Measurements from ENCODE around the gene RABIF.
"Not testable (repeated sequence)": the region's sequence is repeated elsewhere in the genome, so short reads cannot be mapped to it uniquely, and the experiment has no call there.

Gene RABIF

GRCh38 chr1:202888531-202889360, at the start of gene RABIF:
TSS of gene RABIF (minus strand) at chr1:202889149. CDS start at chr1:202889098, 51 bp downstream.
- in situ Hi-C loops (cut with HindIII; ENCODE audit: low pct_ligation_motif_present, low sequenced_read_pairs), result no loop called here

GRCh38 chr1:202938287-202938925, 49.5 kb upstream of the RABIF start:
- H3K36me3 ChIP-seq (replicated peaks), result peaks cover 28% of the 10 kb centered on the region

More at GRCh38 chr1:202888531-202889360, at the start of gene RABIF:
- peak; percentile 94 for DNase-seq
- Histone ChIP-seq H3K27me3 (replicated peaks) (no peaks in the 10 kb centered on the region), H3K27ac (peak within 1 kb of the TSS; percentile 66), H3K4me3 (ENCODE audit: low read depth, low read length) (peak within 1 kb of the TSS; percentile 83), H3K36me3 (replicated peaks) (peaks cover 14% of the 10 kb centered on the region)
- TF ChIP-seq, protein P1, sequence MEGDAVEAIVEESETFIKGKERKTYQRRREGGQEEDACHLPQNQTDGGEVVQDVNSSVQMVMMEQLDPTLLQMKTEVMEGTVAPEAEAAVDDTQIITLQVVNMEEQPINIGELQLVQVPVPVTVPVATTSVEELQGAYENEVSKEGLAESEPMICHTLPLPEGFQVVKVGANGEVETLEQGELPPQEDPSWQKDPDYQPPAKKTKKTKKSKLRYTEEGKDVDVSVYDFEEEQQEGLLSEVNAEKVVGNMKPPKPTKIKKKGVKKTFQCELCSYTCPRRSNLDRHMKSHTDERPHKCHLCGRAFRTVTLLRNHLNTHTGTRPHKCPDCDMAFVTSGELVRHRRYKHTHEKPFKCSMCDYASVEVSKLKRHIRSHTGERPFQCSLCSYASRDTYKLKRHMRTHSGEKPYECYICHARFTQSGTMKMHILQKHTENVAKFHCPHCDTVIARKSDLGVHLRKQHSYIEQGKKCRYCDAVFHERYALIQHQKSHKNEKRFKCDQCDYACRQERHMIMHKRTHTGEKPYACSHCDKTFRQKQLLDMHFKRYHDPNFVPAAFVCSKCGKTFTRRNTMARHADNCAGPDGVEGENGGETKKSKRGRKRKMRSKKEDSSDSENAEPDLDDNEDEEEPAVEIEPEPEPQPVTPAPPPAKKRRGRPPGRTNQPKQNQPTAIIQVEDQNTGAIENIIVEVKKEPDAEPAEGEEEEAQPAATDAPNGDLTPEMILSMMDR (IDR thresholded peaks at IDR 0.05; ENCODE audit: low read depth, low read length, missing control alignments), result peak; percentile 41

GRCh38 chr1:202936409-202936808, 47.5 kb upstream of the RABIF start:
- H3K4me3 ChIP-seq (ENCODE audit: low read depth, low read length); H3K27ac ChIP-seq; in situ Hi-C loops (cut with HindIII; ENCODE audit: low pct_ligation_motif_present, low sequenced_read_pairs); DNase-seq; H3K27me3 ChIP-seq (replicated peaks): not testable (repeated sequence)
- H3K36me3 ChIP-seq (replicated peaks), result peaks cover 13% of the 10 kb centered on the region

More at GRCh38 chr1:202938287-202938925, 49.5 kb upstream of the RABIF start:
- Histone ChIP-seq H3K27ac (no peak overlapping the region), H3K27me3 (replicated peaks) (no peaks in the 10 kb centered on the region), H3K4me3 (ENCODE audit: low read depth, low read length) (no peak overlapping the region)
- TF ChIP-seq, protein P1 (IDR thresholded peaks at IDR 0.05; ENCODE audit: low read depth, low read length, missing control alignments), result no peak
- no peak for DNase-seq
- in situ Hi-C loops (cut with HindIII; ENCODE audit: low pct_ligation_motif_present, low sequenced_read_pairs), result no loop called here

DNA sequence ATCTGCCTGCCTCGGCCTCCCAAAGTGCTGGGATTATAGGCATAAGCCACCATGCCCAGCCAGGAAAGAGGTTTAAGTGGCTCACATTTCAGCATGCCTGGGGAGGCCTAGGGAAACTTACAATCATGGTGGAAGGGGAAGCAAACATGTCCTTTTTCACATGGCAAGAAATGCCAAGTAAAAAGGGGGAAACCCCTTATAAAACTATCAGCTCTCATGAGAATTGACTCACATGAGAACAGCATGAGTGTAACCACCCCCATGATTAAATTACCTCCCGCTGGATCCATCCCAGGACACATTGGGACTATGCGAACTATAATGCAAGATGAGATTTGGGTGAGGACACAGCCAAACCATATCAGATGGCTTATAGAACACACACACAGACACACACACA, 46.9 kb upstream of the RABIF start:
- H3K4me3 ChIP-seq (ENCODE audit: low read depth, low read length), result no peak overlapping the region
- in situ Hi-C loops (cut with HindIII; ENCODE audit: low pct_ligation_motif_present, low sequenced_read_pairs), result no loop called here
- H3K36me3 ChIP-seq (replicated peaks), result peaks cover 8% of the 10 kb centered on the region
- no peak overlapping the region for H3K27ac ChIP-seq
- no peak for DNase-seq
- H3K27me3 ChIP-seq (replicated peaks), result no peaks in the 10 kb centered on the region
- TF ChIP-seq, protein P1 (IDR thresholded peaks at IDR 0.05; ENCODE audit: low read depth, low read length, missing control alignments), result no peak

DNA sequence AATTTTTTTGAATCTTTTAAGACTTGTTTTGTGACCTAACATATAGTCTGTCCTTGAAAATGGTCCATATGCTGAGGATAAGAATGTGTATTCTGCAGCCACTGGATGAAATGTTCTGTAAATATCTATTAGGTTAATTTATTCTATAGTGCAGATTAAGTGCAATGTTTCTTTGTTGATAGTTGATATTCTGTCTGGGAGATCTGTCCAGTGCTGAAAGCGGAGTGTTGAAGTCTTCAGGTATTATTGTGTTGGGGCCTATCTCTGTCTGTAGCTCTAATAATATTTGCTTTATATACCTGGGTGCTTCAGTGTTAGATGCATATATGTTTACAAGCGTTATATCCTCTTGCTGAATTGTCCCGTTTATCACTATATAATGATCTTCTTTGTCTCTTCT, 45.8 kb upstream of the RABIF start:
- in situ Hi-C loops (cut with HindIII; ENCODE audit: low pct_ligation_motif_present, low sequenced_read_pairs), result no loop called here
- H3K36me3 ChIP-seq (replicated peaks), result no peaks in the 10 kb centered on the region
- no peak overlapping the region for H3K27ac ChIP-seq
- TF ChIP-seq, protein P1 (IDR thresholded peaks at IDR 0.05; ENCODE audit: low read depth, low read length, missing control alignments), result no peak
- H3K27me3 ChIP-seq (replicated peaks), result no peaks in the 10 kb centered on the region
- no peak for DNase-seq
- no peak overlapping the region for H3K4me3 ChIP-seq (ENCODE audit: low read depth, low read length)

GRCh38 chr1:202932476-202932875, 43.5 kb upstream of the RABIF start:
- Histone ChIP-seq H3K4me3 (ENCODE audit: low read depth, low read length) (no peak overlapping the region), H3K36me3 (replicated peaks) (no peaks in the 10 kb centered on the region), H3K27ac (no peak overlapping the region), H3K27me3 (replicated peaks) (no peaks in the 10 kb centered on the region)
- DNase-seq, result no peak
- in situ Hi-C loops (cut with HindIII; ENCODE audit: low pct_ligation_motif_present, low sequenced_read_pairs), result no loop called here
- TF ChIP-seq, protein P1 (IDR thresholded peaks at IDR 0.05; ENCODE audit: low read depth, low read length, missing control alignments), result no peak

Data from brain microvascular endothelial cell (primary cell).